Endodermal cell (in vitro differentiated cells): ENCODE data around the gene ZNF644. TPM values are rescaled to one million over a fixed set of nuclear protein-coding genes. Genes with fewer than 3 reads are reported as not detected.

Experiments used
- DNase-seq: peaks from one replicate; pipeline ENCODE4 v3.0.0-alpha.2; 2017
- H3K27ac ChIP-seq: 2 replicates; pipeline ENCODE4 v1.5.1; 2013; ENCODE audit warnings: mild to moderate bottlenecking, low read depth, low read length, moderate library complexity
- H3K27me3 ChIP-seq: 2 replicates; pipeline ENCODE4 v1.6.1; 2013; ENCODE audit warnings: mild to moderate bottlenecking, low read length, moderate library complexity; ENCODE audit not compliant: insufficient read depth, control insufficient read depth, poor library complexity, severe bottlenecking
- H3K36me3 ChIP-seq: 2 replicates; pipeline ENCODE4 v1.7.0; 2013; ENCODE audit warnings: mild to moderate bottlenecking, low read length, moderate library complexity; ENCODE audit not compliant: control insufficient read depth, insufficient read depth
- H3K4me1 ChIP-seq: one replicate; pipeline ENCODE4 v1.7.0; 2013; ENCODE audit warnings: low read length; ENCODE audit not compliant: control insufficient read depth, insufficient read depth
- H3K4me3 ChIP-seq: 2 replicates; pipeline ENCODE4 v1.5.1; 2013; ENCODE audit warnings: mild to moderate bottlenecking, low read length, moderate library complexity
- H3K9ac ChIP-seq: 2 replicates; pipeline ENCODE4 v1.6.1; 2013; ENCODE audit warnings: mild to moderate bottlenecking, low read length, moderate library complexity; ENCODE audit not compliant: poor library complexity, severe bottlenecking; ENCODE audit errors: extremely low read depth
- H3K9me3 ChIP-seq: 2 replicates; pipeline ENCODE4 v1.6.1; 2013; ENCODE audit warnings: mild to moderate bottlenecking, low read length, moderate library complexity; ENCODE audit not compliant: control insufficient read depth
- H3K27ac Mint-ChIP-seq: 2 replicates; pipeline ENCODE4 v1.8.0; 2020; ENCODE audit warnings: mixed read lengths
- H3K27me3 Mint-ChIP-seq: 2 replicates; pipeline ENCODE4 v1.8.0; 2021; ENCODE audit warnings: mild to moderate bottlenecking, mixed read lengths; ENCODE audit not compliant: insufficient read depth
- H3K36me3 Mint-ChIP-seq: 2 replicates; pipeline ENCODE4 v1.8.0; 2020; ENCODE audit warnings: low read depth, mixed read lengths
- H3K4me1 Mint-ChIP-seq: 2 replicates; pipeline ENCODE4 v1.8.0; 2020; ENCODE audit warnings: mixed read lengths
- H3K4me3 Mint-ChIP-seq: 2 replicates; pipeline ENCODE4 v1.8.0; 2020; ENCODE audit warnings: mild to moderate bottlenecking, moderate library complexity, mixed read lengths
- H3K9me3 Mint-ChIP-seq: 2 replicates; pipeline ENCODE4 v1.8.0; 2020; ENCODE audit warnings: mild to moderate bottlenecking, mixed read lengths
- WGBS, 2 experiments: methylation state at CpG; one replicate each; pipeline versions ENCODE4 v1.1.5 to v1.1.7; 2013; ENCODE audit warnings: missing lambda C conversion rate in 2 of 2, mixed read lengths in 1 of 2; ENCODE audit not compliant: insufficient coverage in 1 of 2, insufficient read length in 1 of 2; 5-methylcytosine and 5-hydroxymethylcytosine counted together
- total RNA-seq, 2 donors: library from RNA; stranded (reverse); fragmentation: NEBNext Ultra II Directional in 1 of 2; extraction: Animal tissue kit (Norgen Biotek cat#: 25700) in 1 of 2; gene quantifications; 2 replicates in 1 of 2; 3 replicates in 1 of 2; pipeline ENCODE4 v1.2.1, GENCODE V29; 2021
- TF ChIP-seq, protein P1 (sequence below): fragments of 200-600 bp; sonication (generic); conservative IDR thresholded peaks from 2 replicates; pipeline ENCODE4 v1.5.0; 2021; ENCODE audit warnings: antibody characterized with exemption, mild to moderate bottlenecking

ZNF644 gene
- total RNA-seq, 2 donors from 2014 or later: 57.5 to 75.7 TPM

DNA sequence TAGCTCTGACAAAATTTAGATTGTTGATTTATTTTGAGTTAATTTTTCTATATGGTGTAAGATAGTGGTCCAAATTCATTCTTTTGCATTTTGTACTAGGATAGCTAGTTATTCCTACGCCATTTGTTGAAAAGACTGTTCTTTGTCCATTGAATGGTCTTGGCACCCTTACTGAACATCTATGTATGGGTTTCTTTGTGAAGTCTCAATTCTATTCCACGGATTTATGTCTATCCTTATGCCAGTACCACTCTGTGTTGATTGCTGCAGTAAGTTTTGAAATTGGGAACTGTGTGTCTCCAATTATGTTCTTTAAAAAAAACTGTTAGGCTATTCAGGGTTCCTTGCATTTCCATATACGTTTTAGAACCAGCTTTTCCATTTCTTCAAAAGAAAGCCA lies 145.7 kb downstream of the ZNF644 start:
- H3K4me3 ChIP-seq: no peak overlapping the region
- 86 to 95% methylated on average over 1 to 3 of the region's 3 CpGs for WGBS, 2 experiments
- Mint-ChIP-seq H3K27ac (no peak overlapping the region), H3K9me3 (peaks cover 37% of the 10 kb centered on the region), H3K4me1 (no peaks in the 10 kb centered on the region), H3K36me3 (peaks cover 2% of the 10 kb centered on the region), H3K27me3 (no peaks in the 10 kb centered on the region), H3K4me3 (no peak overlapping the region)
- H3K36me3 ChIP-seq: no peaks in the 10 kb centered on the region
- H3K9ac ChIP-seq: no peak overlapping the region
- DNase-seq: no peak
- TF ChIP-seq, protein P1, sequence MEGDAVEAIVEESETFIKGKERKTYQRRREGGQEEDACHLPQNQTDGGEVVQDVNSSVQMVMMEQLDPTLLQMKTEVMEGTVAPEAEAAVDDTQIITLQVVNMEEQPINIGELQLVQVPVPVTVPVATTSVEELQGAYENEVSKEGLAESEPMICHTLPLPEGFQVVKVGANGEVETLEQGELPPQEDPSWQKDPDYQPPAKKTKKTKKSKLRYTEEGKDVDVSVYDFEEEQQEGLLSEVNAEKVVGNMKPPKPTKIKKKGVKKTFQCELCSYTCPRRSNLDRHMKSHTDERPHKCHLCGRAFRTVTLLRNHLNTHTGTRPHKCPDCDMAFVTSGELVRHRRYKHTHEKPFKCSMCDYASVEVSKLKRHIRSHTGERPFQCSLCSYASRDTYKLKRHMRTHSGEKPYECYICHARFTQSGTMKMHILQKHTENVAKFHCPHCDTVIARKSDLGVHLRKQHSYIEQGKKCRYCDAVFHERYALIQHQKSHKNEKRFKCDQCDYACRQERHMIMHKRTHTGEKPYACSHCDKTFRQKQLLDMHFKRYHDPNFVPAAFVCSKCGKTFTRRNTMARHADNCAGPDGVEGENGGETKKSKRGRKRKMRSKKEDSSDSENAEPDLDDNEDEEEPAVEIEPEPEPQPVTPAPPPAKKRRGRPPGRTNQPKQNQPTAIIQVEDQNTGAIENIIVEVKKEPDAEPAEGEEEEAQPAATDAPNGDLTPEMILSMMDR: no peak
- H3K4me1 ChIP-seq: no peaks in the 10 kb centered on the region
- H3K9me3 ChIP-seq: peaks cover 42% of the 10 kb centered on the region
- no peak overlapping the region for H3K27ac ChIP-seq
- no peaks in the 10 kb centered on the region for H3K27me3 ChIP-seq
